ENCODE measurements around the gene RAVER1. TPM values are rescaled to one million over a fixed set of nuclear protein-coding genes. Genes with fewer than 3 reads are reported as not detected.
A peak's percentile ranks its signal among the peaks of the same experiment; 100 is the strongest.

The RAVER1 gene
- total and polyA plus RNA-seq, 8 donors: 3.3 to 74.7 (median 12.8) TPM

- Histone ChIP-seq H3K27ac (peak overlapping the region; percentile 47 to 92 (median 85)), H3K4me3 (peak overlapping the region; percentile 39 to 68 (median 44)), H3K36me3 (peaks cover 0 to 26% (median 13%) of the 10 kb centered on the region in 4 donors), H3K27me3 (peaks cover 0 to 35% (median 0%) of the 10 kb centered on the region in 3 donors), H3K9me3 (no peaks in the 10 kb centered on the region), H3K4me1 (peaks cover 16 to 38% (median 29%) of the 10 kb centered on the region in 4 donors)
- peak in 1 of 2 donors; percentile 59 for DNase-seq
- 26 to 37% (median 31%) methylated on average over 11 to 12 of the region's 12 CpGs for WGBS, 5 donors
- TF ChIP-seq POLR2AphosphoS5 (IDR thresholded peaks at IDR 0.05): no peak
- intact Hi-C loops (cut with DNase I; ENCODE audit: low total_unique reads): no loop called here
Measured at GRCh38 chr19:10271543-10272086, 61.7 kb downstream of the RAVER1 start.

DNA sequence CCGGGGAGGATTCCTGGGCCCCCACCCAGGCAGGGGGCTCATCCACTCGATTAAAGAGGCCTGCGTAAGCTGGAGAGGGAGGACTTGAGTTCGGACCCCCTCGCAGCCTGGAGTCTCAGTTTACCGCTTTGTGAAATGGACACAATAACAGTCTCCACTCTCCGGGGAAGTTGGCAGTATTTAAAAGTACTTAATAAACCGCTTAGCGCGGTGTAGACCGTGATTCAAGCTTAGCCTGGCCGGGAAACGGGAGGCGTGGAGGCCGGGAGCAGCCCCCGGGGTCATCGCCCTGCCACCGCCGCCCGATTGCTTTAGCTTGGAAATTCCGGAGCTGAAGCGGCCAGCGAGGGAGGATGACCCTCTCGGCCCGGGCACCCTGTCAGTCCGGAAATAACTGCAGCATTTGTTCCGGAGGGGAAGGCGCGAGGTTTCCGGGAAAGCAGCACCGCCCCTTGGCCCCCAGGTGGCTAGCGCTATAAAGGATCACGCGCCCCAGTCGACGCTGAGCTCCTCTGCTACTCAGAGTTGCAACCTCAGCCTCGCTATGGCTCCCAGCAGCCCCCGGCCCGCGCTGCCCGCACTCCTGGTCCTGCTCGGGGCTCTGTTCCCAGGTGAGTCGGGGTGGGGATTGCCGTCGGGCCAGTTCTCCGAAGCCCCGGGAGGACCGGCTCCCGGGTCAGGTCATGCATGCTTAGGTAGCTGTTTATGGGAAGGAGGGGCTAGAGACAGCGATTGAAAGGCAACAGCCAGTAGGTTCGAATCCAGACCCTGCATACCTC is 62.5 kb downstream of the RAVER1 start, which contains the start of gene ICAM1:
Gene ICAM1, plus strand, starts transcription at position 505 of the 779 bp plus-strand sequence. Its CDS starts 40 bp downstream, at position 545.
- intact Hi-C loops (cut with DNase I; ENCODE audit: low total_unique reads): no loop called here
- DNase-seq: peak; percentile 72 to 88
- peaks cover 0 to 18% (median 12%) of the 10 kb centered on the region in 4 donors for H3K36me3 ChIP-seq
- peaks cover 0 to 35% (median 0%) of the 10 kb centered on the region in 3 donors for H3K27me3 ChIP-seq
- peak within 1 kb of the TSS; percentile 67 to 92 (median 85) for H3K27ac ChIP-seq
- no peaks in the 10 kb centered on the region for H3K9me3 ChIP-seq
- H3K4me1 ChIP-seq: peaks cover 16 to 38% (median 29%) of the 10 kb centered on the region in 4 donors
- WGBS, 5 donors: 2 to 4% (median 2%) methylated on average over 31 to 51 of the region's 51 CpGs
- peak within 1 kb of the TSS; percentile 39 to 68 (median 44) for H3K4me3 ChIP-seq
- TF ChIP-seq POLR2A (IDR thresholded peaks at IDR 0.05) (no peak), POLR2AphosphoS5 (IDR thresholded peaks at IDR 0.05) (peak; percentile 35 to 88 (median 87)), CTCF (IDR thresholded peaks at IDR 0.05) (no peak), EP300 (IDR thresholded peaks at IDR 0.05) (peak; percentile 39)

GRCh38 chr19:10270180-10270615 is 63.1 kb downstream of the RAVER1 start:
- H3K4me3 ChIP-seq: peak overlapping the region; percentile 39 to 68 (median 44)
- H3K36me3 ChIP-seq: peaks cover 0 to 12% (median 8%) of the 10 kb centered on the region in 4 donors
- H3K27ac ChIP-seq: peak overlapping the region; percentile 67 to 92 (median 85)
- peak; percentile 74 to 75 for DNase-seq
- TF ChIP-seq POLR2A (IDR thresholded peaks at IDR 0.05) (no peak), CTCF (IDR thresholded peaks at IDR 0.05) (no peak), POLR2AphosphoS5 (IDR thresholded peaks at IDR 0.05) (peak in 1 of 3 donors; percentile 23)
- WGBS, 5 donors: 3 to 10% (median 4%) methylated on average over 18 to 37 of the region's 37 CpGs
- H3K9me3 ChIP-seq: no peaks in the 10 kb centered on the region
- H3K27me3 ChIP-seq: peaks cover 0 to 35% (median 0%) of the 10 kb centered on the region in 3 donors
- intact Hi-C loops (cut with DNase I; ENCODE audit: low total_unique reads): no loop called here
- peaks cover 16 to 38% (median 29%) of the 10 kb centered on the region in 4 donors for H3K4me1 ChIP-seq

- Histone ChIP-seq H3K9me3 (no peaks in the 10 kb centered on the region), H3K4me3 (peak overlapping the region; percentile 39 to 68 (median 44)), H3K27ac (peak overlapping the region; percentile 67 to 92 (median 85)), H3K27me3 (peaks cover 0 to 35% (median 0%) of the 10 kb centered on the region in 3 donors), H3K36me3 (peaks cover 0 to 6% (median 2%) of the 10 kb centered on the region in 4 donors), H3K4me1 (peaks cover 16 to 38% (median 27%) of the 10 kb centered on the region in 4 donors)
- 2 to 6% (median 5%) methylated on average over 14 to 59 of the region's 59 CpGs for WGBS, 5 donors
- peak in 5 of 7 experiments; percentile 86 to 92 (median 90) for TF ChIP-seq CTCF (IDR thresholded peaks at IDR 0.05)
- no peak for TF ChIP-seq EP300 (IDR thresholded peaks at IDR 0.05)
- TF ChIP-seq POLR2AphosphoS5 (IDR thresholded peaks at IDR 0.05): peak in 1 of 3 donors; percentile 3
- no peak for TF ChIP-seq POLR2A (IDR thresholded peaks at IDR 0.05)
- intact Hi-C loops (cut with DNase I; ENCODE audit: low total_unique reads): loop anchor here (5.0 kb wide), 1 partner anchor 123 kb away; no protein-coding TSS in a partner anchor
- DNase-seq: peak; percentile 88 to 93
Measured at GRCh38 chr19:10269333-10270179, 63.8 kb downstream of the RAVER1 start.

All from stomach (tissue), 9 donors.